ENCODE results near the gene CCM2. TPM values are rescaled to one million over a fixed set of nuclear protein-coding genes. Genes with fewer than 3 reads are reported as not detected.

The CCM2 gene
- 59.2 and 63.1 TPM in 2 replicates for total RNA-seq

DNA sequence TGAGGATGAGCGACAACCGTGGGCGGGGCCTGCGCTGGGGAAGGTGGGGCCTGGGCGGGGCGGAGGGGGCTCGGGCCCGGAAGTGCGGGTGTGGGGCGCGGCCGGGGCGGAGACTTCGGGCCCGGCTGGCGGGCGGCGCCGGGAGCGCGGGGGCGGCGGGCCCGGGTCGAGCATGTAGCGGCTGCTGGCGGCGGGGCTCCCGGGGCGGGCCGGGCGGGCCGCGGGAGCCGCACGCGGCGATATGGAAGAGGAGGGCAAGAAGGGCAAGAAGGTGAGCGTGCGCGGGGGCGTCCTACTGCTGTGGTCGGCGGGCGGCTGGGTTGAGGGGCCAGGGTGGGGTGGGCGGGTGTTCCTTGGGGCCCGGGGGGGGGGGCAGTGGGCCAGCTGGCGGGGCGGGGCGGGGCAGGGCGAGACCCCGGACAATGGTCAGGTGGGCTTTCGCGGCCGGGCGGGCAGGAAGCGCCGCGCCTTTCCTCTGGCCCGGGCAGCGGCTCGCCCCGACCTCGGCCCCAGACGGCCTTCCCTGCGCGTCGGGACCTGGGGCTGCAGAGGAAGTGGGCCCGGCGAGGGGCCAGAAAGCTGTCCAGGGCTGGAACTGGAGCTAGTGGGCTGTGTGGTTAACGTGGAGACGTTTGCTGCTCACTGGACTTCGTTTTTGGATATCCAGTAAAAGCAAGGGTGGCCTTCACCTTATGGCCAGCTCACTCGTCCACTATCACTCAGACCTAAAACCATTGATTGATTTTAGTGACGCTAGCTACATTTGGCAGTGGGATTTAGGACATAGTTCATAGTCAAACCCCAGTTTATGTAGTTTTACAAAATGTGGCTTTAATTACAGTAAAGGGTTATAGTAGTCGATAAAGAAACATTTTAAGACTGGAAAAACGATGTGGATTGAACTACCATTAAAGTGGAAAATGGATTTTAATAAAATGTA lies at the start of gene CCM2:
CCM2 (plus strand) TSS at position 109 of the 940 bp plus-strand sequence; CDS start at position 242, 133 bp downstream.
- Mint-ChIP-seq H3K27me3 (peaks cover 3% of the 10 kb centered on the region), H3K4me3 (peak within 1 kb of the TSS; percentile 87), H3K27ac (peak within 1 kb of the TSS; percentile 97), H3K4me1 (peaks cover 49% of the 10 kb centered on the region), H3K9me3 (no peaks in the 10 kb centered on the region), H3K36me3 (ENCODE audit: low read depth) (peaks cover 16% of the 10 kb centered on the region)
- DNase-seq, result peak; percentile 77
- intact Hi-C loops (cut with micrococcal nuclease), result loop anchor here (1.0 to 2.0 kb wide), 4 partner anchors 28 to 394 kb away; partner anchors contain the start of gene OGDH

DNA sequence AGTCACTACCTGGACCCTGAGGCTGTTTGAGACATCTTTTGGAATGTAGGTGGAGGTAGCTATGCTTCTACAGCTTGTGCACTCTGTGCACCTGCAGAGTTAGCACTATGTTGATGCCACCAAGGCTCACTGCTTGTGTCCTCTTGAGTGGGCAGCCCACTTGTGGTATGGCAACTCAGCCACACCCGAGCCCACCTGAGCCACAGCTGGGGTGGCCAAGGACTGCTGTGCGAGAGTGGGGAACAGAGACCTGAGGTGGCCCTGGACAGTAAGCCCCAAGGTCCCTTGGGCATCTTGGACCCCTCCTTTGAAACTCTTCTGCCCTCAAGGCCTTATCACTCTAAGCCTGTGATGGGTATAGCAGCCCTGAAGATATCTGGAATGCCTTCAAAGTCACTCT lies 46.8 kb upstream of the CCM2 start:
- Mint-ChIP-seq H3K27ac (no peak overlapping the region), H3K4me1 (no peaks in the 10 kb centered on the region), H3K36me3 (ENCODE audit: low read depth) (no peaks in the 10 kb centered on the region), H3K27me3 (peaks cover 27% of the 10 kb centered on the region), H3K9me3 (no peaks in the 10 kb centered on the region), H3K4me3 (no peak overlapping the region)
- no peak for DNase-seq
- intact Hi-C loops (cut with micrococcal nuclease), result no loop called here

DNA sequence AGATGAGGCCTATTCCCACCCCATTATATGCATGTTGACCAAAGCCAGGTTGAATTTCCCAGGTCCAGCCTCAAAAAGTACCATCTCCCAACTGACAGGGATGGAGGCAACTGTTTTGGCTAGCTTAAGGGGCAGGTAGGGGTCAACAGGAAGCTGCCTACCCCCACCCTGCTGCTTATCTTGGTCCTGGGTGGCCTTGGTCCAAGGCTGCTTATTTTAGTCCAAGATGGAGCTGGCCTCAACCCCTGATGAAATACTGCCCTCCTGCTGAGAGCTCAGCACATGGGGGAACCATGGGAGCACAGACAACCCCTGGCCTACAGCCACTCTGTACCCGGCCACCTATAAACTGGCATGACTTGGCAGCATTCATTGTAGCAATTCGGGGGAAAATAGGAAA lies 44.3 kb upstream of the CCM2 start:
- H3K4me3 Mint-ChIP-seq, result no peak overlapping the region
- intact Hi-C loops (cut with micrococcal nuclease), result no loop called here
- DNase-seq, result no peak
- no peak overlapping the region for H3K27ac Mint-ChIP-seq
- no peaks in the 10 kb centered on the region for H3K9me3 Mint-ChIP-seq
- H3K36me3 Mint-ChIP-seq (ENCODE audit: low read depth), result peaks cover 11% of the 10 kb centered on the region
- H3K4me1 Mint-ChIP-seq, result peaks cover 14% of the 10 kb centered on the region
- H3K27me3 Mint-ChIP-seq, result peaks cover 14% of the 10 kb centered on the region

DNA sequence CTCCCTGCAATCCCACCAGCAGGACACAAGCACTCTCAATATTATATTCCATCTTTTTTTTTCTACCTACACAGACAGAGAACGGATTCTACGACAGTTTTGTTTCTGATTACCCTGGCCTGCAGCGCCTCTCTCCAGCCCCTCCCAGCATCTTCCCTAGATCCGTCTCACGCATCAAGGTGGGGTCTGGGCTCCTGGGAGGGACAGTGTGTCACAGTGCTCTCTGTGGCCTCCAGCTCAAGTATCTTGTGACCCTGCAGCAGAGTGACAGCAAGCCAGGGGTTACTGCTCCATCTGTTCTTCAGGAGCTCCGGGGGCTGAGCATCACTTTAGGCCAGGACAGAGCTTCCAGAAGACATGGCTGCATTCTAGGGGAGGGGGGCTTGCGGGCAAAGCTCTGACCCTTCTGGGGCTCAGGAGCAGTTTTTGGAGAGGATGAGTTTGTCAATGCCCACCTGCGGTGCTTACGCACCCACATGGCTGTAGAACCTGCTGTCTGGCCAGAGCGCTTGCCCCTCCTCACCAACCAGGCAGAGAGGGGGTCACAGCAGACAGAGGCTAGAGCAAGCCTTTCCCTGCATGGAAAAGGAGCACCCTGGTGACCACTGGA lies 43.7 kb upstream of the CCM2 start:
- Mint-ChIP-seq H3K27me3 (peaks cover 11% of the 10 kb centered on the region), H3K36me3 (ENCODE audit: low read depth) (peaks cover 11% of the 10 kb centered on the region), H3K4me3 (no peak overlapping the region), H3K4me1 (peaks cover 14% of the 10 kb centered on the region), H3K27ac (no peak overlapping the region), H3K9me3 (no peaks in the 10 kb centered on the region)
- no peak for DNase-seq
- intact Hi-C loops (cut with micrococcal nuclease), result no loop called here

DNA sequence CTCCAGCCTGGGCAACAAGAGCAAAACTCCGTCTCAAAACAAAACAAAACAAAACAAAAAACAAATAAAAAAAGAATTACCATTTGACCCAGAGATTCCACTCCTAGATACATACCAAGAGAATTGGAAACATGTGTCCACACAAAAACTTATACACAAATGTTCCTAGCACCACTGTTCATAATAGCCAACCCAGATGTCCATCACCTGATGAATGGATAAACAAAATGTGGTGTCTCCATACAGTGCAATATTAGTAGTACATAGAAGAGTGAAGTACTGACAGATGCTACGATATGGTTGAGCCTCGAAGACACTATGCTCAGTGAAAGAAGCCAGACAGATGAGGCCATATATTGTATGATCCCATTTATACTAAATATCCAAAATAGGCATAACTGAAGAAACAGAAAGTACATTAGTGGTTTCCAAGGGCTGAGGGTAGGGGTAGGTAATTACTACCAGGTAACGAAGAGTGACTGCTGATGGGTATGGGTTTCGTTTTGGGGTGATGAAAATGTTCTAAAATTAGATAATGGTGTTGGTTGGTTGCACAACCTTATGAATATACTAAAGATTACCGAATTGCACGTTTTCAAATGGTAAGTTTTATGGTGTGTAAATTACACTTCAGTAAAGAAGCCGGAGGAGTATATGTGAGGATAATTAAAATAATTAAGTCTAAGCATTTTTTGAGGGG lies 41.2 kb upstream of the CCM2 start:
- Mint-ChIP-seq H3K27me3 (no peaks in the 10 kb centered on the region), H3K4me3 (no peak overlapping the region), H3K36me3 (ENCODE audit: low read depth) (peaks cover 18% of the 10 kb centered on the region), H3K27ac (peak overlapping the region; percentile 30), H3K9me3 (no peaks in the 10 kb centered on the region), H3K4me1 (peaks cover 14% of the 10 kb centered on the region)
- DNase-seq, result no peak
- intact Hi-C loops (cut with micrococcal nuclease), result no loop called here

DNA sequence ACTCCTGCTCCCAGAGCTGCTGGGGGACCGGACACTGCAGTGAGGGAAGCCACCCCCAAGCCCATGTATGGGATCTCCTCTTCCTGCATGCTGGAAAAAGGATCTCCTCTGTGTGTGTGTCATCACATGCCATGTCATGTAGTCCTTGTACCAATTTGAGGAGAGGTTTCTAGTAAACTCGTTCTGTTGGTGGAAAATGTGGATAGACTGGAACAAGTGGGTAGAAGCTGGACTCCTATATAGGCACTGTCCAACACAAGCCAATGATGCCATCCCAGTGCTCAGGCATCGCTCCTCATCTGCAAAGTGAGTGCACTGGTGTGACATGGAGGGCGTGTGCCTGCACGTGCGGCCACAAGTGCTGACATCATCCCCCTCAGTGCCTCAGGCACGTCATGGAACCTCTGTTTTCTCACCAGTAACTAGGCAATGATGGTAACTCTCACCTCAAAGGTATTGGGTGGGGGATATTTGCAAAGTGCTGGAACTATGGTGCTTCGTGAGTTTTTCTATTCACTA lies 40.5 kb upstream of the CCM2 start:
- H3K4me3 Mint-ChIP-seq, result no peak overlapping the region
- peak; percentile 72 for DNase-seq
- H3K9me3 Mint-ChIP-seq, result no peaks in the 10 kb centered on the region
- peaks cover 14% of the 10 kb centered on the region for H3K4me1 Mint-ChIP-seq
- no peak overlapping the region for H3K27ac Mint-ChIP-seq
- intact Hi-C loops (cut with micrococcal nuclease), result no loop called here
- no peaks in the 10 kb centered on the region for H3K27me3 Mint-ChIP-seq
- H3K36me3 Mint-ChIP-seq (ENCODE audit: low read depth), result peaks cover 21% of the 10 kb centered on the region

DNA sequence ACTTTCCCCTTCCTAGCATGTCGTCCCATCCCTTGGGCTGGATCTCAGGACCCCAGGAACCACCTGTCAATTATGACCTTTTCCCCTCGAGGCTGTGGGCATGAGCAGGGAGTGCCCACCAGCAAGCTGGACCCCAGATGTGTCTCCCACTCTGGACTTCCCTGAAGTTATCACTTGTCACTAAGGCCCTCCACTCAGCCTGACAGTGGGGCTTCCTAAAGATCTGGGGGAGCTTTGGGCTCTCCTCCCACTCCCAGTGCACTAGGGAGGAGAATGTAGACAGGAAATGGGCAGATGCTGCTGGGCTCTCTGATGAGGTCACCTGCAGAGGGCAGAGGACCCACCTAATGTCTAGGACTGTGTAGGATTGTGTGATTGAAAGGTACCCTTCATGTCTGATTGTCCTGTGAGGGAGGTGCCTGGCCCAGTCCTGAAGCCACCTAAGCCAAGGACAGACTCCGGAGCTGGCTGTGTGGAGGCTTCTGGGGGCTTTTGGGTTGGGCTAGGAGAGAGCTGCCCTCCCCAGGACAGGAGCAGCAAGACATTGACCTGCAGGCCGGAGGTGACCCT lies 39.9 kb upstream of the CCM2 start:
- H3K27me3 Mint-ChIP-seq, result no peaks in the 10 kb centered on the region
- DNase-seq, result peak; percentile 60
- H3K9me3 Mint-ChIP-seq, result no peaks in the 10 kb centered on the region
- H3K4me1 Mint-ChIP-seq, result peaks cover 15% of the 10 kb centered on the region
- intact Hi-C loops (cut with micrococcal nuclease), result no loop called here
- H3K4me3 Mint-ChIP-seq, result no peak overlapping the region
- H3K27ac Mint-ChIP-seq, result peak overlapping the region; percentile 74
- peaks cover 23% of the 10 kb centered on the region for H3K36me3 Mint-ChIP-seq (ENCODE audit: low read depth)

DNA sequence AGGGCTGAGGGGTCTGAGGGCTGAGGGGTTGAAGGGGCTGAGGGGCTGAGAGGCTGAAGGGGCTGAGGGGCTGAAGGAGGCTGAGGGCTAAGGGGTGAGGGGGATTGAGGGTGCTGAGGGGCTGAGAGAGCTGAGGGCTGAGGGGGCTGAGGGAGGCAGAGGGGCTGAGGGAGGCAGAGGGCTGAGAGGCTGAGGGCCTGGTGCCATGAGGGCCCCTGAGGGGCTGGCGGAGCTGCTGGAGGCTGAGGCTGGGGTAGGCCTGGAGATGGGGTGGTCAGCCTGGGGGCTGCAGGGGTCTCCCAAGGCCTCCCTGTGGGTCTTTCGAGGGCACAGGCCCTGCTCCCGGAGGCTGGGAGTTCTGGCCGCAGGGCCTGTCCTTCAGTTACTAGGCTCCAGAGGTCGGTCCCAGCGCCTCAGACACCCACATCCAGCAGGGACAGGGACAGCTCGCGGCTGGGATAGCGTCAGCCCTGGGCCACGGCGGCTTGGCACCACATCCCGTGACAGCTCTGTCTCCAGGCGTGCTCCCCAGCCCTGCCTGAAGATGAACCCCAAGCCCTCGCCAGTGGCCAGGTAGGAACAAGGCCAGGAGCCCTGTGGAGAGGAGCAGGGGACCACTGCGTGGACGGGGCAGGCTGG lies 38.0 kb upstream of the CCM2 start:
- peak; percentile 60 for DNase-seq
- intact Hi-C loops (cut with micrococcal nuclease), result no loop called here
- H3K27ac Mint-ChIP-seq, result peak overlapping the region; percentile 20
- H3K9me3 Mint-ChIP-seq, result no peaks in the 10 kb centered on the region
- peaks cover 15% of the 10 kb centered on the region for H3K4me1 Mint-ChIP-seq
- H3K4me3 Mint-ChIP-seq, result no peak overlapping the region
- no peaks in the 10 kb centered on the region for H3K27me3 Mint-ChIP-seq
- H3K36me3 Mint-ChIP-seq (ENCODE audit: low read depth), result peaks cover 34% of the 10 kb centered on the region

DNA sequence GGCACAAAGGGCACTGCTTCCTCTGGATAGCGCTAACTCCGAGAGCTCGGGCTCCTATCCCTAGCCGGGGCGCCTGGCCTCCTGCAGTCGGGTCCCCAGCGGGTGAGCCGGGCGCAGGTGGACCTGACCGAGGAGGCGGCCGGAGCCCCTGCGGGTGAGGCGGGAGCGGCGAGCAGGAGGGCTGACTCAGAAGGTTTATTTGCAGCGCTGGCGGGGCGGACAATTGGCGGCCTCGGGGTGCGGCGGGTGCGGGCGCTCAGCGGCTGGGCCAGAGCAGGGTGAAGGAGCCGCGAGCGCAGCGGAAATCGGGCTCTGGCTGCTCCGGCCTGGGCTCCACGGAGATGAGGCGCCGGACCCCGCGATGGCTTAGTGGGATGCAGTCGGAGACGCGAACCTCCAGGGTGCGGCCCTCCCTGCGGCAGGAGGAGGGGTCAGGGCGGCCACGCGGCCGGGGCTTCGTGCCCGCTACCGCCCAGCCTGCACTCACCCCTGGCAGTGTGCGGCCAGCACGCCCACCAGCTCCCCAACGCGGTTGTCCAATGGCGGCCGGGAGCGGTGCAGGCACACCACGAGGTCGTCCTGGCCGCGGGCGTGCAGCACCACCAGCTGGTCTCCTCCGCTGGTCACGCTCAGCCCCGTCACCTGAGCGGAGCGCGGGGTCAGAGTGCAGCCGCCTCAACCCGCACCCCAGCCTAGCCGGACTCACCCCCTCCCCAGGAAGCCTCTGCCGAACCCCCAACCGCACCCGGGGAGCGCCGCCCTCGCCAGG lies 37.3 kb upstream of the CCM2 start:
- Mint-ChIP-seq H3K36me3 (ENCODE audit: low read depth) (peaks cover 39% of the 10 kb centered on the region), H3K4me1 (peaks cover 15% of the 10 kb centered on the region), H3K9me3 (no peaks in the 10 kb centered on the region), H3K4me3 (no peak overlapping the region), H3K27ac (no peak overlapping the region), H3K27me3 (no peaks in the 10 kb centered on the region)
- DNase-seq, result peak; percentile 67
- intact Hi-C loops (cut with micrococcal nuclease), result no loop called here

DNA sequence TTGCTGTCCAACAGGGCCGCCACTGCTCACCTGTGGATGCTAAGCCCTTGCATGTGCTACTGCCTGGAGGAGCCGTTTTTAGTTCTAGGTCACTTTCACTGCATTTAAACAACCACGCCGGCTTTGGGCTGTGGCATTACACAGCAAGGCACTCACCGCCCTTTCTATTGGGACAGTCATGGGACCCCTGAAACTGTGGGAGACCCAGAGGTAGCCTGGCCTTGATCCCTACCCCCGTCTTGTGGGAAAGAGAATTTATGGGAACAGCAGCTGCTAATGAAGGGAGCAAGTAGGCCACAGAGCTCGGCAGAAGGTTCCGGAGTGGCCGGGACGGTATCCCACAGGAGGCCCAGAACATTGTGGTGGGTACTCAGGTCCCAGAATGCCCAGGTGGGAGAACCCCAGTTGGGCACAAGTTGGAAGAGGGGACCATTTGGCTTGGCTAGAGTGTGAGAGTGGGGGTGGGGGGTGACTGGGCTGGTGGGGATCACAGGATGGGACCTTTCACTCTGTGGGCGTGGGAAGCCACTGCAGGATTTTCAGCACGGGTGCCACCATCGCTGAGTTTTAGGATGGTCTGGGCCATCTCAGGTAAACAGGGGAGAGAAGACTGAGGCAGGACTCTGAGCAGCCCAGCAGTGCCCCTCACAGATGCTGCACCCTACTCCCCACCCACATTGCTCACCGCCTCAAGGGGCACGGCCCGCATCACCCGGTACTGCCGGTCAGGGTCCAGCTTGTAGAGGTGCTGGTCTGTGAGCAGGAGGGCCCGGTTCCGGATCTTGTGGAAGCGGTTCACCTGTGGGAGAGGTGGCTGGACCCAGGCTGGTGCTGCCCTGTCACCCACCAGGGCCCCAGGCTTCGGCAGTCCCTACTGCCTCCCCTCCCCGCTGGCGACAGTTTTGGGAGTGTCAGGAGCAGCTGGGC lies 36.4 kb upstream of the CCM2 start:
- H3K27me3 Mint-ChIP-seq, result no peaks in the 10 kb centered on the region
- peak; percentile 57 for DNase-seq
- intact Hi-C loops (cut with micrococcal nuclease), result no loop called here
- no peak overlapping the region for H3K4me3 Mint-ChIP-seq
- H3K36me3 Mint-ChIP-seq (ENCODE audit: low read depth), result peaks cover 46% of the 10 kb centered on the region
- peaks cover 18% of the 10 kb centered on the region for H3K4me1 Mint-ChIP-seq
- no peak overlapping the region for H3K27ac Mint-ChIP-seq
- H3K9me3 Mint-ChIP-seq, result no peaks in the 10 kb centered on the region

DNA sequence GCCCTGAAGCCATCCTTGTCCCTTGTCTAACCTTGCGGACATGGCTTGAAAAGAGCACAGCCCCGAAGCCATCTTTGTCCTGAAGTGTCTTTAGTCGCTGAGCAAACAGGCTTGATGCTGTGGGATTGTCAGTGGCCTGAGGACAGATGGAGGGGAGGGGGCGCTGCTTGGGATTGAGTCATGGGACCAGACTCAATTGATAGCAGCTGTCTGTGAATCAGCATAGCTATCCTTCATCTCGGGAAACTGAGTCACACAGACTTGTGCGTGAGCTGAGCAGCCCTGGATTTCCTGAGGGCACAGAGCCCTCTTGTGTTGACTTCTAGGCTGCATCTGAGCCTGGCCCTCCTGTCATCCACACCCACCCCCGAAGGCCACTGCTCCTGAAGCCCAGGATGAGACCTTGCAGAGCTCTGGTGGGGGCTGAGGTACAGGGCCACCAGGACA lies 35.6 kb upstream of the CCM2 start:
- DNase-seq, result peak; percentile 61
- intact Hi-C loops (cut with micrococcal nuclease), result no loop called here

More for the DNA sequence above, 35.6 kb upstream of the CCM2 start:
- H3K9me3 Mint-ChIP-seq, result no peaks in the 10 kb centered on the region
- H3K27me3 Mint-ChIP-seq, result no peaks in the 10 kb centered on the region
- no peak overlapping the region for H3K4me3 Mint-ChIP-seq
- peaks cover 48% of the 10 kb centered on the region for H3K36me3 Mint-ChIP-seq (ENCODE audit: low read depth)
- H3K27ac Mint-ChIP-seq, result no peak overlapping the region
- H3K4me1 Mint-ChIP-seq, result peaks cover 16% of the 10 kb centered on the region
